Ureter (tissue), 1 donor: ENCODE measurements around the gene ATP1A1. TPM values are rescaled to one million over a fixed set of nuclear protein-coding genes. Genes with fewer than 3 reads are reported as not detected.

Experiments used
- DNase-seq: peaks from one replicate; pipeline ENCODE4 v3.0.0-alpha.2; 2020; ENCODE audit warnings: low spot score
- total RNA-seq: library from RNA; stranded (reverse); gene quantifications from one replicate; pipeline ENCODE4 v1.2.4, GENCODE V29; 2023
- donor health status: DM: yes; HTN: yes; CAD: no.

Gene ATP1A1
- total RNA-seq, 1 donor from 2014 or later = 322 TPM

GRCh38 chr1:116390195-116390594 is 17.2 kb downstream of the ATP1A1 start:
- DNase-seq = no peak

- DNase-seq = no peak
Measured at GRCh38 chr1:116391185-116391584, 18.1 kb downstream of the ATP1A1 start.

- no peak for DNase-seq
Measured at GRCh38 chr1:116392717-116393404, 19.8 kb downstream of the ATP1A1 start.

- DNase-seq = no peak
Measured at GRCh38 chr1:116393792-116394191, 20.7 kb downstream of the ATP1A1 start.

- no peak for DNase-seq
Measured at GRCh38 chr1:116394270-116394669, 21.2 kb downstream of the ATP1A1 start.

GRCh38 chr1:116396769-116397168 is 23.7 kb downstream of the ATP1A1 start:
- DNase-seq = no peak

- no peak for DNase-seq
Measured at GRCh38 chr1:116397728-116398127, 24.7 kb downstream of the ATP1A1 start.

GRCh38 chr1:116400780-116401179 is 27.7 kb downstream of the ATP1A1 start:
- no peak for DNase-seq

GRCh38 chr1:116401646-116402176 is 28.7 kb downstream of the ATP1A1 start:
- DNase-seq = no peak

GRCh38 chr1:116402333-116402732 is 29.3 kb downstream of the ATP1A1 start:
- no peak for DNase-seq

- DNase-seq = no peak
Measured at GRCh38 chr1:116403496-116404136, 30.6 kb downstream of the ATP1A1 start.

GRCh38 chr1:116404699-116405098 is 31.7 kb downstream of the ATP1A1 start:
- no peak for DNase-seq

GRCh38 chr1:116405241-116406135 is 32.4 kb downstream of the ATP1A1 start:
- DNase-seq = no peak

GRCh38 chr1:116407033-116407432 is 34.0 kb downstream of the ATP1A1 start:
- DNase-seq = no peak

GRCh38 chr1:116408193-116408592 is 35.1 kb downstream of the ATP1A1 start:
- no peak for DNase-seq

GRCh38 chr1:116408803-116409720 is 36.0 kb downstream of the ATP1A1 start:
- no peak for DNase-seq

GRCh38 chr1:116409751-116410191 is 36.7 kb downstream of the ATP1A1 start:
- DNase-seq = no peak

GRCh38 chr1:116411784-116412479 is 38.9 kb downstream of the ATP1A1 start:
- no peak for DNase-seq

GRCh38 chr1:116412480-116412798 is 39.4 kb downstream of the ATP1A1 start:
- DNase-seq = no peak

- DNase-seq = no peak
Measured at GRCh38 chr1:116412898-116413297, 39.9 kb downstream of the ATP1A1 start.

- DNase-seq = no peak
Measured at GRCh38 chr1:116413414-116413813, 40.4 kb downstream of the ATP1A1 start.
